Measurements from ENCODE around the gene IL17B. TPM values are rescaled to one million over a fixed set of nuclear protein-coding genes. Genes with fewer than 3 reads are reported as not detected.

IL17B gene, protein sequence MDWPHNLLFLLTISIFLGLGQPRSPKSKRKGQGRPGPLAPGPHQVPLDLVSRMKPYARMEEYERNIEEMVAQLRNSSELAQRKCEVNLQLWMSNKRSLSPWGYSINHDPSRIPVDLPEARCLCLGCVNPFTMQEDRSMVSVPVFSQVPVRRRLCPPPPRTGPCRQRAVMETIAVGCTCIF
- not detected for total RNA-seq
- long read RNA-seq, result 0 reads

DNA sequence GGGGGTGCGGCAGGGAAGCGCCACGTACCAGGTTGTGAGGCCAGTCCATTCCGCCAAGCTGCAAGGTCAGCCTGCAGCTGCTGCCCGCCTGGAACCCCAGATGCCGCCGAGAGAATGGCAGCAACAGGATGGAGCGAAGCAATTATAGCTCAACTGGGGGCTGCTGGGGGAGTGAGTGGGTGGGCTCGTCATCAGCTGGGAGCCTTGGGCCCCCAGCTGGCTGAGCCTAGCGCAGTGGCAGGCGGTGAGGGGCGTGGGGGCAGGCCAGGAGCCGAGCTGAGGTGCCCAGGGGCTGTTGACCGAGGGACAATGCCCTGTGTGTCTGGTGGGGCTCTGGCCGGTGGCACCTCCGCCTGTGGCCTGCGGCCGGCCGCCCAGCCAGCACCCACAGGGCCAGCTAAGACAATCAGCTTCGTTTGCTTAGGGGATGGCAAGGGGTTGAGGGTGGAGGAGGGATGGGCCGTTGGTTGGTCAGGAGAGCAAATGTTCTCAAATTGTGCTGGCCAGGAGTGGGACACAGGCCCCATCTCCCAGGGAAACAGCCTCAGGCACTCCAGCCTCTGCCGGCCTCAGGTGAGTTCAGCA is at the start of gene IL17B:
Gene IL17B (minus strand): TSS at position 116 of the 585 bp plus-strand sequence. CDS start 67 bp downstream, at position 49.
- intact Hi-C loops (cut with micrococcal nuclease), result no loop called here

GRCh38 chr5:149428032-149428431 is 48.9 kb upstream of the IL17B start:
- peaks cover 46% of the 10 kb centered on the region for H3K36me3 ChIP-seq
- peak overlapping the region; percentile 95 for H3K27ac ChIP-seq (replicated peaks)

More for the DNA sequence above, at the start of gene IL17B:
- Histone ChIP-seq H3K27ac (replicated peaks) (no peak within 1 kb of the TSS), H3K36me3 (no peaks in the 10 kb centered on the region), H3K4me1 (peaks cover 40% of the 10 kb centered on the region), H3K27me3 (ENCODE audit: low read depth) (no peaks in the 10 kb centered on the region), H3K9me3 (replicated peaks) (no peaks in the 10 kb centered on the region), H3K4me3 (no peak within 1 kb of the TSS)
- no peak for DNase-seq
- no peak for TF ChIP-seq CTCF (IDR thresholded peaks at IDR 0.05; ENCODE audit: borderline replicate concordance)

DNA sequence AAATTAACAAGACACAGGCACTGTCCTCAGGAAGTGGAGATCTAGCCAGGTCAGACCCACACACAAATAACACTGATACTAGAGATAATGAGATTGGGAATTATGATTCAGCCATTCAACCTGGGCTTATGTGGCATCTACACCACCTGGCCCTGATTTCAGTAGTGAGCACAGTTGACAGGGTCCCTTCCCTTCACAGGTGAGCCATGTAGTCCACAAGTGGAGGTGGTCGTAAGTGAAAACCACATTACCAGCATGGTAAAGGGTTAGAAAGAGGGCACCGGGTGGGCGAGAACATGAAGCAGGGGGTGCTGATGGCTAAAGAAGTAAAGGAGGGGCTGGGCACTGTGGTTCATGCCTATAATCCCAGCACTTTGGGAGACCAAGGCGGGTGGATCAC is 48.3 kb upstream of the IL17B start:
- no peaks in the 10 kb centered on the region for H3K9me3 ChIP-seq (replicated peaks)

More at GRCh38 chr5:149428032-149428431, 48.9 kb upstream of the IL17B start:
- Histone ChIP-seq H3K4me3 (peak overlapping the region; percentile 67), H3K4me1 (peaks cover 84% of the 10 kb centered on the region), H3K27me3 (ENCODE audit: low read depth) (no peaks in the 10 kb centered on the region), H3K9me3 (replicated peaks) (no peaks in the 10 kb centered on the region)
- DNase-seq, result no peak
- intact Hi-C loops (cut with micrococcal nuclease), result no loop called here
- TF ChIP-seq CTCF (IDR thresholded peaks at IDR 0.05; ENCODE audit: borderline replicate concordance), result no peak

DNA sequence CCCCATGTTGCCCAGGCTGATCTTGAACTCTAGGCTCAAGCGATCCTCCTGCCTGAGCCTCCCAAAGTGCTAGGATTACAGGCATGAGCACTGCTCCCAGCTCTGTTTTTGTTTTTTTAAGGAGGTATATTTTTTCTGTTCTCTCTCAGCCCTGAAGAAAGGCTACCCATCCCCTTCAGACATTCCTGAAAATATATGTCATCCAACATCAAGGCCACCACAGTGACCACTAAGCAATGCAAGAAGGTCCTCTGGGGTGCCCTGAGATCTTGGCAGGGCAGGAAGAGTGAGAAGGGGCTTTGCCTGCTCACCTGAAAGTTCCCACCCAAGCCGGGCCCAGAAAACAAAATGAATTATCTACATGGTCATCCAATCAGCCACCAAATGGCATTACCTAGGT is 47.8 kb upstream of the IL17B start:
- DNase-seq, result no peak
- Histone ChIP-seq H3K27ac (replicated peaks) (peak overlapping the region; percentile 95), H3K4me1 (peaks cover 95% of the 10 kb centered on the region), H3K27me3 (ENCODE audit: low read depth) (no peaks in the 10 kb centered on the region), H3K36me3 (peaks cover 46% of the 10 kb centered on the region), H3K9me3 (replicated peaks) (no peaks in the 10 kb centered on the region), H3K4me3 (peak overlapping the region; percentile 67)
- no peak for TF ChIP-seq CTCF (IDR thresholded peaks at IDR 0.05; ENCODE audit: borderline replicate concordance)
- intact Hi-C loops (cut with micrococcal nuclease), result no loop called here

More for the DNA sequence above, 48.3 kb upstream of the IL17B start:
- peak overlapping the region; percentile 67 for H3K4me3 ChIP-seq
- peaks cover 90% of the 10 kb centered on the region for H3K4me1 ChIP-seq
- no peak for TF ChIP-seq CTCF (IDR thresholded peaks at IDR 0.05; ENCODE audit: borderline replicate concordance)
- intact Hi-C loops (cut with micrococcal nuclease), result no loop called here
- H3K27me3 ChIP-seq (ENCODE audit: low read depth), result no peaks in the 10 kb centered on the region
- H3K36me3 ChIP-seq, result peaks cover 46% of the 10 kb centered on the region
- H3K27ac ChIP-seq (replicated peaks), result peak overlapping the region; percentile 95
- no peak for DNase-seq

GRCh38 chr5:149425729-149426128 is 46.6 kb upstream of the IL17B start:
- DNase-seq, result no peak
- TF ChIP-seq CTCF (IDR thresholded peaks at IDR 0.05; ENCODE audit: borderline replicate concordance), result no peak
- Histone ChIP-seq H3K4me3 (peak overlapping the region; percentile 67), H3K27ac (replicated peaks) (peak overlapping the region; percentile 95), H3K9me3 (replicated peaks) (no peaks in the 10 kb centered on the region), H3K36me3 (peaks cover 51% of the 10 kb centered on the region), H3K27me3 (ENCODE audit: low read depth) (no peaks in the 10 kb centered on the region), H3K4me1 (peaks cover 98% of the 10 kb centered on the region)
- intact Hi-C loops (cut with micrococcal nuclease), result no loop called here

All from left ventricle myocardium inferior (tissue), 1 donor.